ENCODE data around the gene CCDC27.

CCDC27 gene

DNA sequence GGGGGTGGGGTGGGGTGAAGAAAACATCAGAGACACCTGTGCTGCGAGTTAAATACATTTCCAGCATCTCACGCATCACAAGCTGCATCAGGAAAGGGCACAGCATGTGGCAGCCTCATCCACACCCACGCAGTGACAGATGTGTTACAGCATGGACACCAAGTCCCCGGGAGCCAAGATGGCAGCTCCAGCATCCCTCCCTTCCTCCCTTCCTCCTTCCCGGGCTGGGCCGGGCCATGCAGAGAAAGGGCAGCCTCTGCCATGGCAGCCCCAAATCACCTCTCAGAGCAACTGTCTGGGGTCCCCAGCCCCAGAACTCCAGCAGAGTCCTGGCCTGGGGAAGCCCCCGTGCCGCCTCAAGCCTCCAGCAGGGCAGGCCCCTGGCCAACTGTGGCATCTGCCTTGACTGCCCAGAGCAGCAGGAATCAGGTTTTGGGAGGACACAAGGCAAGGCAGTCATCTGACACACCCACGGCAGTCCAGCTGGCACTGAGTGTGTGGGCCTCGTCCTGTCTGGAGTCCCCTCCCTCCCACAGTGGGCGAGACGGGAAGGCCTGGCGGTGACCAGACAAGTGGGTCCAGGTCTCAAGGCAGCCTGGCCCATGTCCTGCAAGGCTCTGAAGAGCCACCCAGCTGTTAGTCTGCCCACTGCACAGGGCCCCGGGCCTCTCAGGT is 26.5 kb downstream of the CCDC27 start:
- Histone ChIP-seq H3K4me3 (ENCODE audit: low read depth, low read length) (no peak overlapping the region), H3K9ac (no peak overlapping the region), H3K4me2 (ENCODE audit: low read length) (no peak overlapping the region), H3K27me3 (ENCODE audit: control insufficient read depth, insufficient read depth, low read length) (no peaks in the 10 kb centered on the region), H2AFZ (no peak overlapping the region), H3K79me2 (no peaks in the 10 kb centered on the region), H3K9me3 (ENCODE audit: control insufficient read depth, low read length) (no peaks in the 10 kb centered on the region), H3K4me1 (no peaks in the 10 kb centered on the region), H3K36me3 (ENCODE audit: control insufficient read depth, insufficient read depth, low read length) (no peaks in the 10 kb centered on the region), H3K27ac (no peak overlapping the region)
- TF ChIP-seq, protein P1, sequence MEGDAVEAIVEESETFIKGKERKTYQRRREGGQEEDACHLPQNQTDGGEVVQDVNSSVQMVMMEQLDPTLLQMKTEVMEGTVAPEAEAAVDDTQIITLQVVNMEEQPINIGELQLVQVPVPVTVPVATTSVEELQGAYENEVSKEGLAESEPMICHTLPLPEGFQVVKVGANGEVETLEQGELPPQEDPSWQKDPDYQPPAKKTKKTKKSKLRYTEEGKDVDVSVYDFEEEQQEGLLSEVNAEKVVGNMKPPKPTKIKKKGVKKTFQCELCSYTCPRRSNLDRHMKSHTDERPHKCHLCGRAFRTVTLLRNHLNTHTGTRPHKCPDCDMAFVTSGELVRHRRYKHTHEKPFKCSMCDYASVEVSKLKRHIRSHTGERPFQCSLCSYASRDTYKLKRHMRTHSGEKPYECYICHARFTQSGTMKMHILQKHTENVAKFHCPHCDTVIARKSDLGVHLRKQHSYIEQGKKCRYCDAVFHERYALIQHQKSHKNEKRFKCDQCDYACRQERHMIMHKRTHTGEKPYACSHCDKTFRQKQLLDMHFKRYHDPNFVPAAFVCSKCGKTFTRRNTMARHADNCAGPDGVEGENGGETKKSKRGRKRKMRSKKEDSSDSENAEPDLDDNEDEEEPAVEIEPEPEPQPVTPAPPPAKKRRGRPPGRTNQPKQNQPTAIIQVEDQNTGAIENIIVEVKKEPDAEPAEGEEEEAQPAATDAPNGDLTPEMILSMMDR (IDR thresholded peaks at IDR 0.05): no peak

DNA sequence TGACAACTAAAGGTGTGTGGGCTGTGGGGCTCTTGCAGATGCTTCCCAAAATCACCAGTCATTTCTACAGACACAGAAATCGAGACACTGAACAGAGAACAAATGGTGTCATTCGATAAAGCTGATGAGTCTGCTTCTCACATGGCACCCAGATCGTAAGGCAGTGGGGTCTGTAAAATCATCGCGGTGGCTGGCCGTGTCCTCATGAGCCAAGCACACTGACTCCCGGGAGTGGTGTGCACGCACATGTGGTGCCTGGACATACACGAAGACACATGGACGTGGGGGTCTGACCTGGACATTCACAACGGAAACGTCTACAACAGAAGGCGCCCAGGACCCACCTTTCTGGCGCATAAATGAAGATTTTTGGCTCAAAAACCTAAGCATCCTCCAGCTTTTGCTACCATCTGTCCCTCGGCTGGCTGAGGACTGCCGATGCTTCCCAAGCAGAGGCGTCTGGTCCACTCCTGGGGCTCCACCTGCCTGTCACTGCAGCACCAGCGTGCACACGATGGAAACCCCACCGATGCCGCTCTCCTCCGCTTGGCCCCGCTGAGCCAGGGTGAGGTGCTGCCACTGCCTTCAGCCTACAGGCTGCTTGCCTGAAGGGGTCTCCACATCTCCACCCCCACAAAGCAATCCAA is 27.1 kb downstream of the CCDC27 start:
- TF ChIP-seq, protein P1 (IDR thresholded peaks at IDR 0.05): no peak
- H3K79me2 ChIP-seq: no peaks in the 10 kb centered on the region

DNA sequence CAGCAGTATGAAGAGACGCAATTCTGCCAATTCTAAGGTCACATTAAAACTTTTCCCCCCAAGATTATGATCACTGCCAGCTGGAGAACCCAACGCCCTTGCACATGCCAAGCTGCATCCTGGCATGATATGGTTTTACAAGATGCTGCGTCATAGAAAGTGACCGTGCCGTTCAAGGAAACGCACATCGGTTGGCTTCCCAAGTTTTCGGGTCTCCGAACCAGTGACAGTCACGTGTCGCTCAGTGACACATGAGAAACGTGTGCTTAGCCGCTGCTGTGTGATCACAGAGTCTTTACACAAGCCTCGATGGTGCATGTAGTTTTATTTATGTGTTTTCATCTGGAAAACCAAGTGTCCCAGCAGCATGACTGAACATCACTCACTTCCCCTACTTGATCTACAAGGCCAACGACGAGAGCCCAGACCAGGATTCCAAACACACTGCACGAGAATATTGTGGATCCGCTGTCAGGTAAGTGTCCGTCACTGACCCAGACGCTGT is 27.7 kb downstream of the CCDC27 start:
- no peaks in the 10 kb centered on the region for H3K9me3 ChIP-seq (ENCODE audit: control insufficient read depth, low read length)
- no peak overlapping the region for H3K27ac ChIP-seq
- TF ChIP-seq, protein P1 (IDR thresholded peaks at IDR 0.05): no peak
- no peak overlapping the region for H2AFZ ChIP-seq
- no peaks in the 10 kb centered on the region for H3K27me3 ChIP-seq (ENCODE audit: control insufficient read depth, insufficient read depth, low read length)
- H3K36me3 ChIP-seq (ENCODE audit: control insufficient read depth, insufficient read depth, low read length): no peaks in the 10 kb centered on the region
- H3K9ac ChIP-seq: no peak overlapping the region
- no peaks in the 10 kb centered on the region for H3K79me2 ChIP-seq
- no peak overlapping the region for H3K4me3 ChIP-seq (ENCODE audit: low read depth, low read length)
- no peak overlapping the region for H3K4me2 ChIP-seq (ENCODE audit: low read length)
- no peaks in the 10 kb centered on the region for H3K4me1 ChIP-seq

More for the DNA sequence above, 27.1 kb downstream of the CCDC27 start:
- no peaks in the 10 kb centered on the region for H3K4me1 ChIP-seq
- H3K27ac ChIP-seq: no peak overlapping the region
- H3K4me3 ChIP-seq (ENCODE audit: low read depth, low read length): no peak overlapping the region
- no peaks in the 10 kb centered on the region for H3K36me3 ChIP-seq (ENCODE audit: control insufficient read depth, insufficient read depth, low read length)
- H3K9me3 ChIP-seq (ENCODE audit: control insufficient read depth, low read length): no peaks in the 10 kb centered on the region
- no peak overlapping the region for H2AFZ ChIP-seq
- no peak overlapping the region for H3K4me2 ChIP-seq (ENCODE audit: low read length)
- H3K27me3 ChIP-seq (ENCODE audit: control insufficient read depth, insufficient read depth, low read length): no peaks in the 10 kb centered on the region
- no peak overlapping the region for H3K9ac ChIP-seq

DNA sequence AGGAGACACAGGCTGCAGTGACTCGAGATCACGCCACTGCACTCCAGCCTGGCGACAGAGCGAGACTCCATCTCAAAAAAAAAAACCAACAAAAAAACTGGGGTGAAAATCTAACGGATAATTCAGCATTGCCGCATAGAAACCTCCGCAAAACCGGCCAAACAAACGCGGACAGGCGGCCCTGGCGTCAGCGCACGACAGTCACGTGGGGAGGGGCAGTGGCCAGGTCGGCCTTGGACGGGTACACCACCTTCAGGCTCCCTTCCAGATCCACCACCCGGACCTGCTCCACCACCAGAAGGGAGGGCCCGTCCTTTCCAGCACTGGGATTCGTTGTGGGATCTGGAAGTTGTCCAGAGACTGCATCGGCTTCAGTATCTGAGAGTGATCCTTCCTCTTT is 28.7 kb downstream of the CCDC27 start:
- Histone ChIP-seq H3K4me1 (no peaks in the 10 kb centered on the region), H3K9ac (no peak overlapping the region), H3K9me3 (ENCODE audit: control insufficient read depth, low read length) (no peaks in the 10 kb centered on the region), H3K4me3 (ENCODE audit: low read depth, low read length) (no peak overlapping the region), H3K4me2 (ENCODE audit: low read length) (no peak overlapping the region), H3K79me2 (no peaks in the 10 kb centered on the region), H3K27ac (no peak overlapping the region), H3K27me3 (ENCODE audit: control insufficient read depth, insufficient read depth, low read length) (no peaks in the 10 kb centered on the region), H3K36me3 (ENCODE audit: control insufficient read depth, insufficient read depth, low read length) (no peaks in the 10 kb centered on the region), H2AFZ (no peak overlapping the region)
- TF ChIP-seq, protein P1 (IDR thresholded peaks at IDR 0.05): no peak
